Measurements from ENCODE around the gene FN3KRP. TPM values are rescaled to one million over a fixed set of nuclear protein-coding genes. Genes with fewer than 3 reads are reported as not detected.

Gene FN3KRP
- total RNA-seq, 1 donor from 2014 or later = 28.1 TPM

DNA sequence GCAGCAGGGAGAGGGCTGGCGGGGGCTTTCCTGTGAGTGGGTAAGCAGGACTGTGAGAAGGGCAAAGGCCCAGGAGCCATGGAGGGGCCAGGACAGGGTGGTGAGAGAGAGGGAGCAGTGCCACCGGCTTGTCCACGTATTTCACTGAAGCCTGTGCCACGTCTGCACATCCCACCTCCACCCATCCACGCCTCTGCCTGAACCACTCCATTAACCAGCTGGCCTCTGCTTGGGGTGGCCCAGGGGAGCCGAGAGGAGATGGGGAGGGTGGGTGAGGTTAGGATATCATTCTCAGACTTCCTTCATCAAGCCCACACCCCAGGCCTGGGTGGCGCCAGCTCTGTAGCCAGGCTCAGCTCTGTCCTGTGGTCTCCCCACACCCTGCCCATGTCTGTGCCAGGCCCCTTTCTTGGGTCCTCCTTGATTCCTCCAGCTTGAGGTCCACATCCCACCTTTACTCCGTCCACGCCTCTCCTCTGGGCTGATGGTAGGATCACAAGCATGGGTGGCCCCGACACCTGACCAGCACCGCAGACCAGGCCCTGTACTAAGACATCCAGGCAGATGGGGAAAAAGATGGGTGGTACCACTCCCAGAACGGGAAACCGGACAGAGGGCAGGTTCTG is 15.7 kb downstream of the FN3KRP start:
- Mint-ChIP-seq H3K4me3 (ENCODE audit: unreplicated experiment) (no peak overlapping the region), H3K9me3 (ENCODE audit: unreplicated experiment) (peaks cover 4% of the 10 kb centered on the region), H3K27ac (ENCODE audit: unreplicated experiment) (no peak overlapping the region), H3K36me3 (ENCODE audit: unreplicated experiment) (peaks cover 8% of the 10 kb centered on the region), H3K4me1 (ENCODE audit: low read depth, unreplicated experiment) (peaks cover 2% of the 10 kb centered on the region), H3K27me3 (ENCODE audit: unreplicated experiment) (peaks cover 12% of the 10 kb centered on the region)
- TF ChIP-seq, protein P1, sequence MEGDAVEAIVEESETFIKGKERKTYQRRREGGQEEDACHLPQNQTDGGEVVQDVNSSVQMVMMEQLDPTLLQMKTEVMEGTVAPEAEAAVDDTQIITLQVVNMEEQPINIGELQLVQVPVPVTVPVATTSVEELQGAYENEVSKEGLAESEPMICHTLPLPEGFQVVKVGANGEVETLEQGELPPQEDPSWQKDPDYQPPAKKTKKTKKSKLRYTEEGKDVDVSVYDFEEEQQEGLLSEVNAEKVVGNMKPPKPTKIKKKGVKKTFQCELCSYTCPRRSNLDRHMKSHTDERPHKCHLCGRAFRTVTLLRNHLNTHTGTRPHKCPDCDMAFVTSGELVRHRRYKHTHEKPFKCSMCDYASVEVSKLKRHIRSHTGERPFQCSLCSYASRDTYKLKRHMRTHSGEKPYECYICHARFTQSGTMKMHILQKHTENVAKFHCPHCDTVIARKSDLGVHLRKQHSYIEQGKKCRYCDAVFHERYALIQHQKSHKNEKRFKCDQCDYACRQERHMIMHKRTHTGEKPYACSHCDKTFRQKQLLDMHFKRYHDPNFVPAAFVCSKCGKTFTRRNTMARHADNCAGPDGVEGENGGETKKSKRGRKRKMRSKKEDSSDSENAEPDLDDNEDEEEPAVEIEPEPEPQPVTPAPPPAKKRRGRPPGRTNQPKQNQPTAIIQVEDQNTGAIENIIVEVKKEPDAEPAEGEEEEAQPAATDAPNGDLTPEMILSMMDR (IDR thresholded peaks at IDR 0.05; ENCODE audit: partially characterized antibody, unreplicated experiment) = no peak
- no peak for DNase-seq

DNA sequence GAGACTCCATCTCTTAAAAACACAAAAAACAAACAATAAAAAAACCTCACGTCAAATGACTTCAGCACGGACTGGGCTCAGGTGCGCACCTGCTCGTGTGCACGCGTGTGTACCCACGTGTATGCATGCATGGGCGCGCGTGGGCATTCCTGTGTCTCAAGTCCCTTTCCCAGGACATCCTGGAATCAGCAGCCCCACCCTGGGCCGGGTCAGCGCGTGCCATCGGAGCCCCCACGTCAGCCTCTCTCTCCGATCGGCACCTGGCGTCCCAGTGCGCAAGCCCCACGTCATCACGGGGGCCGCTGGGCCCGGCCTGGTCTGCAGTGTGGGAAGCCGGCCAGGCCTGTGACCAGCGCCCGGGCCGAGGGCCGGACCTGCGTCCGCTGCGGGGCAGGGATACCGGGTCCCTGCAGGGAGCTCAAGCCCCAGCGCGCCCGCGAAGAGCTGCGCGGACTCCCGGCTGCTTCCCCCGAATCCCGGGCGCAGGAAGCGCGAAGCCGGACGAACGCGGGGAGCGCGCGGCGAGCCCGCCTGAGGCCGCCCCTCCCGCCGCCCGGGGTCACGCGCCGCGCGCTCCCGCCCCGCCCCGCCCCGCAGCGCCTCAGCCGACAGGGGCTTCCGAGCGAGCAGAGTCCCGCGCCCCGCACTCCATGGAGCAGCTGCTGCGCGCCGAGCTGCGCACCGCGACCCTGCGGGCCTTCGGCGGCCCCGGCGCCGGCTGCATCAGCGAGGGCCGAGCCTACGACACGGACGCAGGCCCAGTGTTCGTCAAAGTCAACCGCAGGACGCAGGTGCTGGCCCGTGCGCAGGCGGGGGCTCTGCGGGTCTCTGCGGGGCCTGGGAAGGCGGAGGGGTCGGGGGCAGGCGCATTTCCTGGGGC is 18.7 kb downstream of the FN3KRP start, which contains the start of gene FN3K:
TSS of gene FN3K (plus strand) at position 629 of the 880 bp plus-strand sequence. CDS start at position 651, 22 bp downstream.
- DNase-seq = peak; percentile 79
- Mint-ChIP-seq H3K36me3 (ENCODE audit: unreplicated experiment) (peaks cover 17% of the 10 kb centered on the region), H3K4me3 (ENCODE audit: unreplicated experiment) (peak within 1 kb of the TSS; percentile 82), H3K9me3 (ENCODE audit: unreplicated experiment) (peaks cover 3% of the 10 kb centered on the region), H3K27me3 (ENCODE audit: unreplicated experiment) (peaks cover 9% of the 10 kb centered on the region), H3K27ac (ENCODE audit: unreplicated experiment) (peak within 1 kb of the TSS; percentile 48), H3K4me1 (ENCODE audit: low read depth, unreplicated experiment) (peaks cover 2% of the 10 kb centered on the region)
- TF ChIP-seq, protein P1 (IDR thresholded peaks at IDR 0.05; ENCODE audit: partially characterized antibody, unreplicated experiment) = no peak

DNA sequence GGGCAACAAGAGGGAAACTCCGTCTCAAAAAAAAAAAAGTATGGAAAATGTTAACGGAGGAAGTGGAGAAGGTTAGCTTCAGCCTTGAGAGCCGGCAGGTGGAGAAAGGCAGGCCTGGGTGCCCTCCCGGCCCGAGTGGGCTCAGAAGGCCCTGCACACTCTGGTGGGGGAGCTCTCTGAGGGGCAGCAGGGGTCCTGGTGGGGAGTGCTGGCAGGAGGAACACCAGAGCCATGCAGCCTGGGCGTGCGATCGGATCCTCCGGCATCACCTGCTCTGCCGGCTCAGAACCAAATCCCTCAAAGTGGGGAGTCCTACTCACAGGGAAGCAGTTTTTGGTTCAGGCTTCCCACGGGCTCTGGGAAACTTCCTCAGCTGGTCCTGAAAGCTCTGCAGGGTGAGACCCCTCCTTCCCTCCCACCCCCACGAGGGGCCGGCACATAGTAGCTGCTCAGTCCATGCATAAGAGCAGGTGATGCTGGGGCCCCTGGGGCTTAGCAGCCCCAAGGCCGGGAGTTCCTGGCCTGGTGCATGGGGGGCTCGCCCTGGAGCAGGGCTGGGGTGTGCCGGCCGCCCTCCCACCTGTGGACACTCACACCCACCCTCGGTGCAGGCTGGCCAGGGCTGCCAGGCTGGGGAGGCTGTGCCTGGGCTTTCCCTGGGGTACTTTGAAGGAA is 20.1 kb downstream of the FN3KRP start:
- Mint-ChIP-seq H3K27me3 (ENCODE audit: unreplicated experiment) (peaks cover 9% of the 10 kb centered on the region), H3K36me3 (ENCODE audit: unreplicated experiment) (peaks cover 31% of the 10 kb centered on the region), H3K27ac (ENCODE audit: unreplicated experiment) (peak overlapping the region; percentile 48), H3K4me3 (ENCODE audit: unreplicated experiment) (peak overlapping the region; percentile 82), H3K4me1 (ENCODE audit: low read depth, unreplicated experiment) (peaks cover 2% of the 10 kb centered on the region), H3K9me3 (ENCODE audit: unreplicated experiment) (peaks cover 5% of the 10 kb centered on the region)
- no peak for DNase-seq
- TF ChIP-seq, protein P1 (IDR thresholded peaks at IDR 0.05; ENCODE audit: partially characterized antibody, unreplicated experiment) = no peak

DNA sequence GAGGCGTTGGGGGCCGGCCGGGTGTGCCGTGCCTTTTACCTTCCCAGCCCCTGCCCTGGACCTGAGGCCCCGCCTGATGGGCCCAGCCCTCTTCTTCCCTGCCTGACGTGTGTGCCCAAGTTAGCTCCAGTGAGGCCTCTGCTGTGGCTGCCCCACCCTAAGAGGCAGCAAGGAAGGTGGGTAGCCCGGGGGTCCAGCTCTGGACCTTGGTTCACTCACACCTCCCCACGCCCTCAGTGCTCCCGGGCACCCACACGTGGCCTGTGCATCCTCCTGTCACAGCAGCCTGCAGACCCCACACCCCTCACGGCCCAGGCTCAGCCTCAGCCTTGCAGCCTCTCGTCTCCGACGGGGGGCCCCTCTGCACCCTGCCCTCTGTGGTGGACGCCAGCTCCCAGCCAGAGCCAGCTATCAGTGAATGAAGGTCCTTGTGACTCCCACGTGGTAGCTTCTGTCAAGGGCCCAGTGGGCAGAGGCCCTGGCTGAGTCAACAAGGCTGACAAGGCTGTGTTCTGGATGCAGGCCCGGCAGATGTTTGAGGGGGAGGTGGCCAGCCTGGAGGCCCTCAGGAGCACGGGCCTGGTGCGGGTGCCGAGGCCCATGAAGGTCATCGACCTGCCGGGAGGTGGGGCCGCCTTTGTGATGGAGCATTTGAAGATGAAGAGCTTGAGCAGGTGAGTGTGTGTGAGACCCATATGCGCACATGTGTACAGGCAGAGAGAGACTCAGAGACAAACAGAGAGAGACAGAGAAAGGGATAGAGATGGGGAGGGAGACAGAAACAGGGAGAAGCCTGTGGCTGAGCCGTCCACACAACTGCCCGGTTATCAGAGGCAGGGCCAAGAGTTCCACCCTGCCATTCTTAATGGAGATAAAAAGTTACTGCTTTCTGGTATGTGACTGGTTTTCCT is 21.7 kb downstream of the FN3KRP start:
- H3K4me1 Mint-ChIP-seq (ENCODE audit: low read depth, unreplicated experiment) = peaks cover 2% of the 10 kb centered on the region
- no peak for DNase-seq
- H3K9me3 Mint-ChIP-seq (ENCODE audit: unreplicated experiment) = peaks cover 7% of the 10 kb centered on the region
- H3K27me3 Mint-ChIP-seq (ENCODE audit: unreplicated experiment) = peaks cover 7% of the 10 kb centered on the region
- TF ChIP-seq, protein P1 (IDR thresholded peaks at IDR 0.05; ENCODE audit: partially characterized antibody, unreplicated experiment) = no peak
- no peak overlapping the region for H3K4me3 Mint-ChIP-seq (ENCODE audit: unreplicated experiment)
- H3K27ac Mint-ChIP-seq (ENCODE audit: unreplicated experiment) = no peak overlapping the region
- peaks cover 36% of the 10 kb centered on the region for H3K36me3 Mint-ChIP-seq (ENCODE audit: unreplicated experiment)

Data from glutamatergic neuron (in vitro differentiated cells).